PFSK-1 (cell line): ENCODE data around the gene GLI1.

Experiments
- REST ChIP-seq, 2 experiments: IDR thresholded peaks; 2 replicates each; pipeline versions ENCODE4 v1.6.1 to v1.8.0; 2011 to 2012; ENCODE audit warnings: low read depth in 2 of 2, low read length in 2 of 2, control low read depth in 1 of 2, inconsistent platforms in 1 of 2, mild to moderate bottlenecking in 1 of 2, moderate library complexity in 1 of 2; ENCODE audit not compliant: insufficient read depth in 1 of 2
- TAF1 ChIP-seq: IDR thresholded peaks from 2 replicates; pipeline ENCODE4 v1.6.1; 2012; ENCODE audit warnings: low read length, control low read depth, borderline replicate concordance; ENCODE audit not compliant: insufficient read depth

- TF ChIP-seq TAF1 (no peak), REST (IDR thresholded peaks at IDR 0.05; ENCODE audit: insufficient read depth in 1 of 2, low read depth in 2 of 2, low read length in 2 of 2) (no peak)
These were observed 62.0 kb downstream of the GLI1 start for GRCh38 chr12:57521525-57522010.
